Left lung (tissue), 10 donors: ENCODE results near the gene CELF4. TPM values are rescaled to one million over a fixed set of nuclear protein-coding genes. Genes with fewer than 3 reads are reported as not detected.

Experiments used
- ATAC-seq: fragments of 200-7000 bp; cut with Tn5 transposase; one replicate; pipeline ENCODE4 v1.9.1; 2020; ENCODE audit warnings: moderate library complexity
- DNase-seq, 4 donors: peaks; one replicate each; pipeline ENCODE4 v3.0.0-alpha.2; 2013 to 2020
- H3K27ac ChIP-seq, 2 donors: fragments of 200-600 bp; sonication (generic) in 1 of 2; one replicate each; pipeline versions ENCODE4 v1.5.0 to v1.8.0; 2020 to 2021
- H3K27me3 ChIP-seq, 2 donors: fragments of 200-600 bp; sonication (generic) in 1 of 2; one replicate each; pipeline versions ENCODE4 v1.5.0 to v1.8.0; 2020 to 2021
- H3K36me3 ChIP-seq, 2 donors: fragments of 200-600 bp; sonication (generic) in 1 of 2; one replicate each; pipeline versions ENCODE4 v1.5.0 to v1.8.0; 2020 to 2021
- H3K4me1 ChIP-seq, 2 donors: fragments of 200-600 bp; one replicate each; pipeline ENCODE4 v1.8.0; 2021
- H3K4me3 ChIP-seq, 2 donors: fragments of 200-600 bp; sonication (generic) in 1 of 2; one replicate each; pipeline versions ENCODE4 v1.5.0 to v1.8.0; 2020 to 2021; ENCODE audit warnings: mild to moderate bottlenecking in 1 of 2
- H3K9me3 ChIP-seq, 2 donors: fragments of 200-600 bp; sonication (generic) in 1 of 2; one replicate each; pipeline versions ENCODE4 v1.5.0 to v1.8.0; 2020 to 2021
- intact Hi-C, 2 donors: fragments of 100-400 bp; cut with DNase I; formaldehyde crosslinking; loops; one replicate each; pipeline versions ENCODE4 v1.11.2 to v1.14.2; 2022
- polyA plus RNA-seq, 6 donors: library from polyadenylated mRNA; unstranded; fragments of 120-200 nt; gene quantifications; one replicate each; pipeline ENCODE4 v1.2.1, GENCODE V29; 2013; ENCODE audit not compliant: insufficient read length in 6 of 6
- total RNA-seq, 2 donors: library from RNA; stranded (reverse); fragmentation: NEBNext Ultra II Directional; extraction: Animal tissue kit (Norgen Biotek cat#: 25700); gene quantifications; one replicate each; pipeline ENCODE4 v1.2.1, GENCODE V29; 2021
- TF ChIP-seq, protein P1 (sequence below), 2 donors: fragments of 200-600 bp; sonication (generic) in 1 of 2; IDR thresholded peaks; one replicate each; pipeline versions ENCODE4 v1.5.0 to v1.8.0; 2021; ENCODE audit warnings: antibody characterized with exemption in 2 of 2
- donor health status: DM: no; HTN: yes; CAD: no.
- donor health status: DM: no; HTN: no; CAD: no.

CELF4 gene
- total and polyA plus RNA-seq, 8 donors, result 1.1 to 10.3 (median 7.4) TPM

DNA sequence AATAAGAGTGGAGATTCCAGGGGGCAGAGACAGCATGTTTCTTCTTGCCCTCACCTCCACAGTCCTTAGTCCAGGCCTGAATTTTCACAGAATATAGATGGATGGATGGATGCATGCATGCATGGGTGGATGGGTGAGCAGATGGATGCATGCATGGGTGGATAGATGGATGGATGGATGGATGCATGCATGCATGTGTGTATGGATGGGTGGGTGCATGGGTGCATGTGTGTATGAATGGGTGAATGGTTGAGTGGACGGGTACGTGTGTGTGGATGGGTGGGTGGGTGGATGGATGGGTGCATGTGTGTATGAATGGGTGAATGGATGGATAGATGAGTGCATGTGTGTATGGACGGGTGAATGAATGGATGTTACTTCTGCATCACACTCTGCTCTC lies 153.3 kb downstream of the CELF4 start:
- Histone ChIP-seq H3K4me1 (no peaks in the 10 kb centered on the region), H3K36me3 (no peaks in the 10 kb centered on the region), H3K4me3 (no peak overlapping the region), H3K27ac (no peak overlapping the region), H3K27me3 (no peaks in the 10 kb centered on the region), H3K9me3 (no peaks in the 10 kb centered on the region)
- TF ChIP-seq, protein P1, sequence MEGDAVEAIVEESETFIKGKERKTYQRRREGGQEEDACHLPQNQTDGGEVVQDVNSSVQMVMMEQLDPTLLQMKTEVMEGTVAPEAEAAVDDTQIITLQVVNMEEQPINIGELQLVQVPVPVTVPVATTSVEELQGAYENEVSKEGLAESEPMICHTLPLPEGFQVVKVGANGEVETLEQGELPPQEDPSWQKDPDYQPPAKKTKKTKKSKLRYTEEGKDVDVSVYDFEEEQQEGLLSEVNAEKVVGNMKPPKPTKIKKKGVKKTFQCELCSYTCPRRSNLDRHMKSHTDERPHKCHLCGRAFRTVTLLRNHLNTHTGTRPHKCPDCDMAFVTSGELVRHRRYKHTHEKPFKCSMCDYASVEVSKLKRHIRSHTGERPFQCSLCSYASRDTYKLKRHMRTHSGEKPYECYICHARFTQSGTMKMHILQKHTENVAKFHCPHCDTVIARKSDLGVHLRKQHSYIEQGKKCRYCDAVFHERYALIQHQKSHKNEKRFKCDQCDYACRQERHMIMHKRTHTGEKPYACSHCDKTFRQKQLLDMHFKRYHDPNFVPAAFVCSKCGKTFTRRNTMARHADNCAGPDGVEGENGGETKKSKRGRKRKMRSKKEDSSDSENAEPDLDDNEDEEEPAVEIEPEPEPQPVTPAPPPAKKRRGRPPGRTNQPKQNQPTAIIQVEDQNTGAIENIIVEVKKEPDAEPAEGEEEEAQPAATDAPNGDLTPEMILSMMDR (IDR thresholded peaks at IDR 0.05), result no peak
- ATAC-seq (no peak), DNase-seq (no peak)
- intact Hi-C loops, result no loop called here

DNA sequence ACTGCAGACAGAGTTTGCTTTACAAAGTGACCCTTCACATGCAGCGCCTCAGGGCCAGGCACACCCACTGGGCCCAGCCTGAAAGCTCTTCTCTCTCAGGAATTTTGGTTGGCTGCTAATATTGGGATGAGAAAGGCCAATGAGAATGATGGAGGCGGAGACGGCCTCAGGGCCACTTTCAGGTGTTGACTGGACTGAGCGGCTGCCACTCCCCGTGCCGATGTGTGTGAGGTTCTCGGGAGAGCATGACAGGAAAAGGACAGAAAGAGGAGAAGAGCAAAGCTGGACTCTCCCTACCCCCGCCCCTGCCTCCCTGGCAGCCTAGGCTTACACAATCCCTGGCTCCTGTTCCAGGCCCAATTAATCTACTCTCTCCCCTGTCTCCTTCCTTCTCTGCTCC lies 155.7 kb downstream of the CELF4 start:
- Histone ChIP-seq H3K4me3 (no peak overlapping the region), H3K27me3 (no peaks in the 10 kb centered on the region), H3K27ac (no peak overlapping the region), H3K36me3 (no peaks in the 10 kb centered on the region), H3K4me1 (no peaks in the 10 kb centered on the region), H3K9me3 (no peaks in the 10 kb centered on the region)
- peak in 2 of 4 donors; percentile 51 to 77 for DNase-seq
- intact Hi-C loops, result no loop called here
- ATAC-seq, result peak; percentile 63
- TF ChIP-seq, protein P1 (IDR thresholded peaks at IDR 0.05), result no peak

DNA sequence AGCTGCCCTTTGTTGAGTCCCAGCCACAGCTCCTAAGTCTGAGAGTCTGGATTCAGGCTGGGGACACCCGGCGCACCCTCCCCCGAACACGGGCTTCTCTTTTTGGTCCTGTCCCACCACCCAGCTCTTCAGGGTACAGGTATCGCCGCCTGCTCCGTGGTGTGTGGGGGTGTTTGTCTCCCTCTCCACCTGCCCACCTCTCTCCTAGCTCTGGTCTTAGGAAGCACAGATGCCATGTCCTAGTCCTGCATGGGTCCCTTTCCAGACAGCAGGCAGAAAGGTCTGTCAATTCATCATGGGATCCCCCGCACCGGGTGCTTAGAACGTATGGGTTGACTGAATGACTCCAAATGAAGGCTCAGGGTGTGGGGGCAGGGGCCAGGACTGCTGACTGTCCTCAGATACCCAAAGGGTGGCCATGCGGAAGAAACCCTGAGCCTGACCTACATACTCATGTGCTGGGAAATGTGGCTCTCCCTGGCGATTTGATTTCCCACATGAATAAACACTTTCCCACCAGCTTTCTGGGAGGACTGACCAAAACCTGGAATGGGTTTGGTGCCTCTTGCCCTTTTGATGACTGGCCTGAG lies 156.8 kb downstream of the CELF4 start:
- ATAC-seq (no peak), DNase-seq (no peak)
- intact Hi-C loops, result no loop called here
- H3K9me3 ChIP-seq, result no peaks in the 10 kb centered on the region
- no peaks in the 10 kb centered on the region for H3K4me1 ChIP-seq
- TF ChIP-seq, protein P1 (IDR thresholded peaks at IDR 0.05), result no peak
- H3K36me3 ChIP-seq, result no peaks in the 10 kb centered on the region
- H3K27ac ChIP-seq, result no peak overlapping the region
- H3K4me3 ChIP-seq, result no peak overlapping the region
- H3K27me3 ChIP-seq, result no peaks in the 10 kb centered on the region

DNA sequence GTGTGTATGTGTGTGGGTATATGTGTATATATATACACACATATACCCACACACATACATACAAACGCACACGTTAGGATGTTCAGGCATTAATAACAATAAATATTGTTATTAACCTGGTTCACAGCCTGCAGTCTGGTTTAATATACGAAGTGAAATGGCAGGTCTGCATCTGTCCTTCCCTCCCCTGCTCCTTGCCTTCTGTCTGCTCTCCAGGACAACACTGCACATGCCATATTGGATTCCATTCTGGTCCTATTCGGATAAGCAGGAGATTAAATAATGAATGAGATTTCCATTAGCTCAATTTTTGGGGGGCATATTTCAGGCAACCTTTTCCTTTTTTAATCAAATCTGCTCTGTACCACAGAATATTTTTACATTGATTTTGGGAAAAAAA lies 158.0 kb downstream of the CELF4 start:
- H3K9me3 ChIP-seq, result no peaks in the 10 kb centered on the region
- intact Hi-C loops, result no loop called here
- no peak overlapping the region for H3K27ac ChIP-seq
- no peaks in the 10 kb centered on the region for H3K36me3 ChIP-seq
- no peak overlapping the region for H3K4me3 ChIP-seq
- TF ChIP-seq, protein P1 (IDR thresholded peaks at IDR 0.05), result no peak
- no peak for ATAC-seq
- H3K4me1 ChIP-seq, result no peaks in the 10 kb centered on the region
- no peaks in the 10 kb centered on the region for H3K27me3 ChIP-seq
- DNase-seq, result no peak

DNA sequence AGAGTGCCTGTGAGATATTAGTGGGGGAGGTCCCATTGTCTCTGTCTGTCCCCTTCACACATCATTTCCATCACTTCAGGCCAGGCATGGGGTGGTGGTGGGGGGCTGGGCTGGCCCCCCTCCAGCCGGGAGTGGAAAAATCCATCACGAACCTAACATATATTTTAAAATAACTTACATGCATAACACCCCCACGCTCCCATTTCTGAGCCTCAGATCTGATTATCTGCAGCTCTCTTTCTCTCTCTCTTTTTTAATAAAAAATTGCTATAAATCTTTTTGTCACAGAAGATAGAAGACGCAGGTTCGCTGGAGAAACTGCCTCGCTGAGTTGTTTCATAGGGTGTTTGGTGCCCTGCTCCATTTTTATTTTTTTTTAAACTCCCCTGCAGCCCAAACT lies 159.8 kb downstream of the CELF4 start:
- TF ChIP-seq, protein P1 (IDR thresholded peaks at IDR 0.05), result no peak
- Histone ChIP-seq H3K4me1 (no peaks in the 10 kb centered on the region), H3K4me3 (no peak overlapping the region), H3K27me3 (no peaks in the 10 kb centered on the region), H3K9me3 (no peaks in the 10 kb centered on the region), H3K36me3 (no peaks in the 10 kb centered on the region), H3K27ac (no peak overlapping the region)
- intact Hi-C loops, result no loop called here
- ATAC-seq (no peak), DNase-seq (no peak)
